Breast epithelium (tissue), 3 donors: Measurements from ENCODE around the gene SH3BP4.

Experiments used
- POLR2A ChIP-seq: fragments of 450-650 bp; IDR thresholded peaks from one replicate; pipeline ENCODE4 v1.6.1; 2016; ENCODE audit warnings: antibody characterized with exemption, mild to moderate bottlenecking, moderate library complexity
- POLR2AphosphoS5 ChIP-seq, 3 donors: sonication (generic); formaldehyde crosslinking; IDR thresholded peaks; one replicate each; pipeline ENCODE4 v1.6.1; 2017; ENCODE audit warnings: antibody characterized with exemption in 3 of 3
- TF ChIP-seq, protein P1 (sequence below), 3 donors: fragments of 450-650 bp; IDR thresholded peaks; one replicate each; pipeline ENCODE4 v1.5.1; 2016 to 2017; ENCODE audit warnings: antibody characterized with exemption in 3 of 3, mild to moderate bottlenecking in 3 of 3, moderate library complexity in 3 of 3

GRCh38 chr2:235096447-235096846, 144.6 kb downstream of the SH3BP4 start:
- TF ChIP-seq, protein P1, sequence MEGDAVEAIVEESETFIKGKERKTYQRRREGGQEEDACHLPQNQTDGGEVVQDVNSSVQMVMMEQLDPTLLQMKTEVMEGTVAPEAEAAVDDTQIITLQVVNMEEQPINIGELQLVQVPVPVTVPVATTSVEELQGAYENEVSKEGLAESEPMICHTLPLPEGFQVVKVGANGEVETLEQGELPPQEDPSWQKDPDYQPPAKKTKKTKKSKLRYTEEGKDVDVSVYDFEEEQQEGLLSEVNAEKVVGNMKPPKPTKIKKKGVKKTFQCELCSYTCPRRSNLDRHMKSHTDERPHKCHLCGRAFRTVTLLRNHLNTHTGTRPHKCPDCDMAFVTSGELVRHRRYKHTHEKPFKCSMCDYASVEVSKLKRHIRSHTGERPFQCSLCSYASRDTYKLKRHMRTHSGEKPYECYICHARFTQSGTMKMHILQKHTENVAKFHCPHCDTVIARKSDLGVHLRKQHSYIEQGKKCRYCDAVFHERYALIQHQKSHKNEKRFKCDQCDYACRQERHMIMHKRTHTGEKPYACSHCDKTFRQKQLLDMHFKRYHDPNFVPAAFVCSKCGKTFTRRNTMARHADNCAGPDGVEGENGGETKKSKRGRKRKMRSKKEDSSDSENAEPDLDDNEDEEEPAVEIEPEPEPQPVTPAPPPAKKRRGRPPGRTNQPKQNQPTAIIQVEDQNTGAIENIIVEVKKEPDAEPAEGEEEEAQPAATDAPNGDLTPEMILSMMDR (IDR thresholded peaks at IDR 0.05), result no peak
- TF ChIP-seq POLR2AphosphoS5 (IDR thresholded peaks at IDR 0.05) (no peak), POLR2A (no peak)
